GM21723 (cell line): Measurements from ENCODE around the gene TNKS1BP1.
"Not testable (repeated sequence)": the region's sequence is repeated elsewhere in the genome, so short reads cannot be mapped to it uniquely, and the experiment has no call there.

Experiments used
- ATAC-seq: cut with Tn5 transposase; IDR thresholded peaks from one replicate; pipeline ENCODE4 v1.9.1; 2021; ENCODE audit warnings: mild to moderate bottlenecking, moderate library complexity; ENCODE audit not compliant: unreplicated experiment

Gene TNKS1BP1, protein sequence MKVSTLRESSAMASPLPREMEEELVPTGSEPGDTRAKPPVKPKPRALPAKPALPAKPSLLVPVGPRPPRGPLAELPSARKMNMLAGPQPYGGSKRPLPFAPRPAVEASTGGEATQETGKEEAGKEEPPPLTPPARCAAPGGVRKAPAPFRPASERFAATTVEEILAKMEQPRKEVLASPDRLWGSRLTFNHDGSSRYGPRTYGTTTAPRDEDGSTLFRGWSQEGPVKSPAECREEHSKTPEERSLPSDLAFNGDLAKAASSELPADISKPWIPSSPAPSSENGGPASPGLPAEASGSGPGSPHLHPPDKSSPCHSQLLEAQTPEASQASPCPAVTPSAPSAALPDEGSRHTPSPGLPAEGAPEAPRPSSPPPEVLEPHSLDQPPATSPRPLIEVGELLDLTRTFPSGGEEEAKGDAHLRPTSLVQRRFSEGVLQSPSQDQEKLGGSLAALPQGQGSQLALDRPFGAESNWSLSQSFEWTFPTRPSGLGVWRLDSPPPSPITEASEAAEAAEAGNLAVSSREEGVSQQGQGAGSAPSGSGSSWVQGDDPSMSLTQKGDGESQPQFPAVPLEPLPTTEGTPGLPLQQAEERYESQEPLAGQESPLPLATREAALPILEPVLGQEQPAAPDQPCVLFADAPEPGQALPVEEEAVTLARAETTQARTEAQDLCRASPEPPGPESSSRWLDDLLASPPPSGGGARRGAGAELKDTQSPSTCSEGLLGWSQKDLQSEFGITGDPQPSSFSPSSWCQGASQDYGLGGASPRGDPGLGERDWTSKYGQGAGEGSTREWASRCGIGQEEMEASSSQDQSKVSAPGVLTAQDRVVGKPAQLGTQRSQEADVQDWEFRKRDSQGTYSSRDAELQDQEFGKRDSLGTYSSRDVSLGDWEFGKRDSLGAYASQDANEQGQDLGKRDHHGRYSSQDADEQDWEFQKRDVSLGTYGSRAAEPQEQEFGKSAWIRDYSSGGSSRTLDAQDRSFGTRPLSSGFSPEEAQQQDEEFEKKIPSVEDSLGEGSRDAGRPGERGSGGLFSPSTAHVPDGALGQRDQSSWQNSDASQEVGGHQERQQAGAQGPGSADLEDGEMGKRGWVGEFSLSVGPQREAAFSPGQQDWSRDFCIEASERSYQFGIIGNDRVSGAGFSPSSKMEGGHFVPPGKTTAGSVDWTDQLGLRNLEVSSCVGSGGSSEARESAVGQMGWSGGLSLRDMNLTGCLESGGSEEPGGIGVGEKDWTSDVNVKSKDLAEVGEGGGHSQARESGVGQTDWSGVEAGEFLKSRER (N-terminal part only)

DNA sequence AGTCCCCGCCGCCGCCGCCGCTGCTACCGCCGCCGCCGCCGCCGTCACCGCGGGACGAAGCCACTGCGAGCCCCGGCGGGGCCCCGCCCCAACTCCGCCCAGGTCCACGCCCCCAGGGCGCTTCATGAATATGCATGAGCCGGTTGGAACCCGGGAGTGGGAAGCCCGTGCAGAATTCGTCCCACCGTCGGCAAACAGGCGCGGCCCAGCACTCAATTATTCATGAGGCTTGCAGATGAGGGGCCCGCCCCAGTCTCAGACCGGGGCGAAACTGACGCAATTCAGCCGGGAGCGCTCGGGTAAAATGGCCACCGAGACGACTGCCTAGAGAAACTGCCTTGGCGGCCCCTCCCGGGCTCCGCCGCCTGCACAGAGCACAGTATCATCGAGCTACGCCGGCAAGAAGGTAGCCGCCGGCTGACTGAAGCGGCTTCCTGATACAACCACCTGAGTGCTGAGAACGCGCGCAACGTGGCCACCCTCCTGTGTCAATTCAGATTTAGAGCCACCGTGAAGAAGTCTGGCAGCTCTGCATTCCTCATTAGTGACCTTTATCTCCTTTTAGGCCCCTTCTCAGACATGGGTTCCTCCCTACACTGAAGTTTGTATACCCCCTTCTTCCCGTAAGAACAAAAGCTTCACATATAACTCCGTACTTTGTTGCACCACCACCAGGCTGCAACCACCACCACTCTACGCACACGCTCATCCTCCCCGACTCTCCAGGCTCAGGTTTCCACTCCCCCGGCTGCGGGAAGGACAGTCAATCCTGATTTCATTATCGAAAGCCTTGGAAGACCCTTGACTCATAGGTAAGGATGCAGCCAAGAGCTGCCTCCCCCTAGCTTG, at the start of gene TNKS1BP1:
TNKS1BP1 (minus strand) TSS at position 67 of the 849 bp plus-strand sequence. CDS start 3,067 bp downstream, outside the sequence.
- peak; percentile 90 for ATAC-seq

DNA sequence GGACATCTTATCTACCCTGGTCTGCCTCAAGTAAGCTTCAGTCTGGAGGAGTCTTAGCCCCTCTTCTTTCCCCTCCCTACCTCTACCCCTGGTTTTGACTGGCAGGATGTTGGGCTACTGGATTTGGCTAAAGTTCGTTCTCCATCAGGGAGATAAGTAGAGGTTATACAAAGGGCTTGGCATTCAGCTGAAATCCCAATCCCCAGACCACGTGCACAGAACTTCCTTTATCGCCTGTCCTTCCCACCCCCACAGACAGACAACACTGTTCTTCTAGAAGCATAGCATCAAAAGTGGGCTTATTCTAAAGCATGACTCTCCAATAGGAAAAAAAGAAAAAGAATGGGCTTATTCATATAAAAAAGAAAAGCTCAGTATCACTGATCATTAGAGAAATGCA, 48.4 kb upstream of the TNKS1BP1 start:
- no peak for ATAC-seq

DNA sequence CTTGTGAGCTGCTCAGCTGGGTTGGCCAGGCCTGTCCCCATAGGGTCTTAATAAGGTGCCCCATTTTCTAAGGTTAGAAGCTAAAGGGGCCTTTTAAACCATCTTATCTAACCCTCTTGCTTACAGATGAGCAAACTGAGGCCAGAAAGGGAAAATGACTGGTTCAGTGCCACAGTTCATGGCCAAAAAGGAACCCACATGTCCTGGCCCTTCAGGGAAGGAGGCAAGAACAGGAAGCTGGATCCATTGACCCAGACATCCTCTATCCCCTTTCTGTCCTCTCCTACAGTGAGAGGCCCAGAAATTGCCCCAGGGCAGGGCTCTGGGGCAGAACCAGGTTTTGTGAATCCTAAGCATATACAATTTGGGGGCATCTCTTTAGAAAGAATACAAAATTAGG, 46.2 kb upstream of the TNKS1BP1 start:
- ATAC-seq, result no peak

DNA sequence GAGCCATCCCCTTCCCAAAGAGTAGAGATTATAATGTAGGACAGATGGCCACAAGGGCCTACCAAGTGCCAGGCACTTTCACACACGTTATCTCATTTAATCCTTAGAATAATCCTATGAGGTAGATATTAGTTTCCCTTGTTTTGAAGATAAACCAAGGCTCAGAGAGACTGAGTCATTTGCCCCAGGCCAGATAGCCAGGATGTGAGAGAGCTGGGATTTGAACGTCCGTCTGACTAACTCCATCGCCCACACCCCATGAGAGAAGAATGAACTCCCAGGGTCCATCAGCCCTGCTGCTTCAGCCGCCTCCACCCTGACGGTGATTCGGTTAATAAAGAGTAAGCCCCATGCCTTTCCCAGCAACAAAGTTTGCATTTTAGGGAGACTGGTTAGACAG, 45.5 kb upstream of the TNKS1BP1 start:
- no peak for ATAC-seq

DNA sequence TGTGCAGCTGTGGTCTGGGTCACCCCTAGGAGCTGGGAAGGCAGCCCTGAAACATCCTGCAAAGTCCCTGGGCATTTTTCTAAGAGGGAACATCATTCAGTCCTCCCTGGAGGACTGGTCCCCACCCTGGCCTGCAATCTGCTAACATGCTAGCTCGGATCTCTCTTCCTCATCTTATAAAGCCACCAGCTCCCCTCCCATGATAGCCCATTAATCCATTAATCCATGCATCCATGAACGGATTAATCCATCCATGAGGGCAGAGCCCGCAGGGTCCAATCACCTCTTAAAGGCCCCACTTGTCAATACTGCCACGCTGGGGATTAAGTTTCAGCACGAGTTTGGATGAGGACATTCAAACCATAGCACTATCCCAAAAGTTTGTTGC, 44.1 kb upstream of the TNKS1BP1 start:
- ATAC-seq, result no peak

DNA sequence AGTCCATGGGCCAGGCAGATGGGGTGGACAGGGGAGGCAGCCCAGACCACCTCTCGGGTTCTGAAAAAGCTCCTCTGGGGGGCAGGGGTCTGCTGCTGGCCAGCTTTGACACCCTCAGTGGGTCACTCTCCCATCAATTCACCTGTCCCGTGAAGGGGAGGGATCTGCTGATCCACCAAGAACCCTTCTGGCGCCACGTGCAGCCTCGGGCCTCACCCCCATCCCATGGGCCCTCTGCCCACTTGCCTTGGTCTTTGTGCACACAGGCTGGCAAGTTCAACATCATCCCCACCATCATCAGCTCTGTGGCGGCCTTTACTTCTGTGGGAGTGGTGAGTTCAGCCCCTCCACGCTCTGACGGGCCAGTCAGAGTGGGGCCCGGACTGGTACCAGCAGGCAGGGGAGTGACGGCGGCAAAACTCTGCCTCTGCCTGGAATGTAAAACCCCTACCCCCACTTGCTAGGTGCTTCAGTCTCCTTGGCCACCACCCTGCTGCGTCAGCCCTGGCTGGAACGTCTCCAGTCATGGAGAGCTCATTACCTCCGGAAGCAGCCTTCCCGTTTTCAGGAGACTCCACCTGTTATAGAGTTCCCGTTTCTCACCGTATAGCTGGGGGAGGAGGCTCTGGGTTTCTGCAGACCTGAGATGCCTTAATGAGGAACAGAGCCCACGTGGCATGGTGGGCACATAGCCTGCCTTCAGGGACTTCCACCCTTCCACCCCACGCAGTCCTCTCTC, 43.5 kb upstream of the TNKS1BP1 start:
- ATAC-seq, result no peak

DNA sequence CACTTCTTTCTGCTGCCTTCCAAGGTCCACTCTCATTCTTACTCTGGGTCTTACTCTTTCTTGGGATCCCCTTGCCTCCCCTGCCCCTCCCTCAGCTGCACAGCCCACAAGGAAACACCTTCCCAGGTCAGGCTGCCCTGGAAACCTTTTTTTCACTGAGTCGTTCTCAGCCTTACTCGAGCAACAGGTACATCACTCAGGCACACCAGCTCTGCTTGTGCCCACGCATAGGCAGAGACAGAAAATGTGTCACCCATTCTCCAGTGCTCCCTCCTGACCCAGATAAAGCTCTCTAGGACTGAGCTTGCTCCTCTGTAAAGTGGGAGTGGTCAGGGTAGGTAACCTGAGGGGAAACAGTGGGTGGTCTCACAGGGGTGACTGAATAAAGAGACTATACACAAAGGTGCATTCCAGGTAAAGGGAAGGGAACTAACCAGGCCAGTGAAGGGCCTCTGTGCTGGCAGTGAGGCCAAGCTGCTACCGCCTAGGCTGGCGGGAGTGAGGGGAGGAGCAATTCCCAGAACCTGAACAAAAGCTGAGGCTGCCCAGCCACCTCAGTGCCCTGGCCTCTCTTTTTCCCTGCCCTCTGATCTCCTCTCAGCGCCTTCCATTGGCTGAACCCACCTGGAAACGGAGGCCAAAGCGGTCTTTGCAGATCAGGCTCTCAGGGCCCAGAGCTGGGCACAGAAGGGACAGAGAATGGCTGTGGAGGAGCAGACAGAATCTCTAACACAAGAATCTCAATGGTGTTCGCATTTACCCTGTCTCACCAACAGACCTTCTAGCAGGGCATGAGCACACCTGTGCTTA, 40.3 kb upstream of the TNKS1BP1 start:
- no peak for ATAC-seq

DNA sequence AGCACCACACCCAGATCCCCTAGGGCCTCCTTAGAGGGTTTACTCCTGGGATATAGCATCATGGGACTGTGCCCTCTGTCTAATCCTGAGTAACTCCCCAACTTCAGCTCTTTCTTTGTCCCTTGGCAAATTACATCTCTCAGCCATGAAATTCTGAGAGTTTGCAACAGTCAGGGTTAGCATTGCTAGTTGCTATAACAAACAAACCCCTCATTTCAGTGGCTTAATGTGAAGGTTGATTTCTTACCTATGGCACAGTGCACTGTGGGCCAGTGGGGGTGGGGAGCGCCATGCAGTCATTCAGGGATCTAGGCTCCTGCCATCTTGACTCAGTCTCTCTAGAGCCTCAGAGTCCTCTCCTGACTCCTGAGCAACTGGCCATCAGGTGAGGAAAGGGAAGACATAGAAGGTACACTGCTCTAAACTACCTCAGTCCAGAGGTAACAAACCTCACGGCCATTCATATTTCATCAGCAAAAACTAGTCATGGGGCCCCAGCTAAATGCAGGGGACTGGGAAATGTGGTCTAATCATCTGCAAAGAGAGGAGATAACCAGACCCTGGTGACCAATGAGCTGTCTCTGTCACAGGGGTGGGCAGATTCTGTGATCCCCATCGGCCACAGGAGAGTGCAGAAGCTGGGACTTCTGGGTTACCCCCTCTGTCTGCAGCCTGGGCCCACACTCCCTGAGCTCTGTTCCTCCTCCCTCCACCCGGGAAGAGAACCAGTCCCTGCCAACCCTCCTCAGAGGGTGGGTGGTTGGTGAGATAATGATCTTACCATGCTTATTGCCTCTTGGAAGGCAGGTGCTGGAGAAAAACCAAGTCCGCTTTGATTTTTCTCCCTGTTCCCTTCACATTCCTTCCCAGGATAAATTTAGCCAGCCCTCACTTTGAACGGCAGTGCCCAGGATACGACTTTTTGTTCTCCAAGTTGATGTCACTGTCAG, 38.7 kb upstream of the TNKS1BP1 start:
- ATAC-seq, result no peak

DNA sequence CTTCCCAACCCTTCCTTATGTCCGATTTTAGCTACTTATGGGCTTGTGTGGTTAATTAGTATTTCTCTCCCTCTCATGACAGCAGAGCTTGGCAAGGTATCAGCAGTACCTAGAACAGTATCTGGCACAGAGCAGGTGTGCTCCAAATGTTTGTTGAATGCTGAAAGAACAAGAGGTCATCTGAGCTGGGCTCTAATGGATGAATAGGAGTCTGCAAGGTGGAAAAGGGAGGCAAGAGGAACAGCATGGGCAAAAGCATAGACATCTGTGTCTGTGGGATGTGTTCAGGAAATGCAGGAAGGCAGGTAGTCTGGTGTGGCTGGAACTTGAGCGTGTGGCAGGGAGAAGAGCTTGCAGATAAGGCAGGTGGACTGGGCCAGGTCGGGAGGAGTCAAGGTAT, 37.2 kb upstream of the TNKS1BP1 start:
- ATAC-seq, result no peak

DNA sequence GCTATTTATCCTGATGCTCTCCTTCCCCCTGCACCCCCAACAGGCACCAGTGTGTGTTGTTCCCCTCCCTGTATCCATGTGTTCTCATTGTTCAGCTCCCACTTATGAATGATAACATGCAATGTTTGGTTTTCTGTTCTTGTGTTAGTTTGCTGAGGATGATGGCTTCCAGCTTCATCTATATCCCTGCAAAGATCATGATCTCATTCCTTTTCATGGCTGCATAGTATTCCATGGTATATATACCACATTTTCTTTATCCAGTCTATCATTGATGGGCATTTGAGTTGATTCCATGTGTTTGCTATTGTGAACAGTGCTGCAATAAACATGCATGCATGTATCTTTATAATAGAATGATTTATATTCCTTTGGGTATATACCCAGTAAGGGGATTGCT, 36.7 kb upstream of the TNKS1BP1 start:
- not testable (repeated sequence) for ATAC-seq

DNA sequence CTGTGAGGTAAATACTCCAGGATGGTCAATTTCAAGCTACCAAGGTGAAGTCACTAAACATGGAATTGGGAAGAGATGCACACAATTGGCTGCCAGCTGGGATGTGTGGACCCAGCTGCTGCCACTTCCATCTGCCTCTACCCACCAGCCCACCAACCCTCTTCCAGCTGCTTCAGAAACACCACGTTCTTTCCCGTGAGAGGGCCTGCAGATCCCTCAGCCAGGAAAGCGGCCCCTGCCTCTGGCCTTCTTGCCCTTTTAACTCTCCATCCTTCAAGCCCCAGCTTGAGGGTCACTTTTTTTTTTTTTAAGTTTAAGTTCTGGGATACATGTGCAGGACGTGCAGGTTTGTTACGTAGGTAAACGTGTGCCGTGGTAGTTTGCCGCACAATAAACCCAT, 36.2 kb upstream of the TNKS1BP1 start:
- no peak for ATAC-seq

DNA sequence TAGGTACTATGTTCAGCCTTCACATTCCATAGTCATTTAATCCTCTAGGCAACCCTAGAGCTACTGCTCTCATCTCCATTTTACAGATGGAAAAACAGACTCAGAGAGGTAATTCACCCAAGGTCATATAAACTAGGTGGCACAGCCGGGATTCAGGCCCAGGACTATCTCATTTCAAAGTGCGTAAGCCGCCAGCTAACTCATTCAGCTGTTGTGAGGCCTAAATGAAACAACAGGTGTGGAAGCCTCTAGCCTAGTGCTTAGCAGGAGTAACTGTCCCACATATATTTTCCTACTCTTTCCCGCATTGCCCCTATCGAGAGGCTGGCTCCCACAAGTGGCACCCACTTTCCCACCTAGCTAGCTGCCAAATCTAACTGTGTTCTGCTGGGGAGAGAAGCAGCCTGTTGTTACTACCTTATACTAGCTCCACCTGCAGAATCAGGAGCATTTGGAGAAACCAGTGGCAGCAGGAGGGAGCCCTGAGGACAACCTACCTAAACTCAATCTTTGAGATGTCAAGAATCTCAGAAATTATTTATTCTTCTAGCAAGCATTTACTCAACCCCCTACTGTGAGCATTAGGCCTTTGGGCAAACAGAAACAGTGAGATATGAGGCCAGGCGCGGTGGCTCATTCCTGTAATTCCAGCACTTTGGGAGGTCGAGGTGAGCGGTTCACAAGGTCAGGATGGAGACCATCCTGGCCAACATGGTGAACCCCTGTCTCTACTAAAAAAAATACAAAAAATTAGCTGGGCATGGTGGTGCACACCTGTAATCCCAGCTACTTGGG, 35.3 kb upstream of the TNKS1BP1 start:
- no peak for ATAC-seq

DNA sequence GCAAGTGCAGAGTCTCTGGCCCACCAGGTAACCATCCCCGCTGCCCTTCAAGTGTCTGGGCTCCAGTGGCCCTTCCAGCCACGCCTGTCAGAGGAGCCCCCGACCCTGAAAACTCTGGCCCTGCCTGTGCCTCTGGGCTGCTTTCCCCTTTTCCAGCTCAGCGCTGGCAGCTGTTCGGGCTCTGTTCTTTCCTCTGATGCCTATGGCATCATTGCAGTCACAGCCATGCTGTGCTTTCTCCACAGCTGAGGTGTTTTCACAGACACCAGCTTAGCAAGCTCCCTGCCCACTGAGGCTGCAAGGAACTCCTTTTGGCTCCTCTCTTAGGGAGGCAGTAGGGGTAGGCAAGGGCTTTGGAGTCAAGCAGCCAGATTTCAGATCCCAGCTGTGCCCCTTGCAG, 34.6 kb upstream of the TNKS1BP1 start:
- ATAC-seq, result no peak

DNA sequence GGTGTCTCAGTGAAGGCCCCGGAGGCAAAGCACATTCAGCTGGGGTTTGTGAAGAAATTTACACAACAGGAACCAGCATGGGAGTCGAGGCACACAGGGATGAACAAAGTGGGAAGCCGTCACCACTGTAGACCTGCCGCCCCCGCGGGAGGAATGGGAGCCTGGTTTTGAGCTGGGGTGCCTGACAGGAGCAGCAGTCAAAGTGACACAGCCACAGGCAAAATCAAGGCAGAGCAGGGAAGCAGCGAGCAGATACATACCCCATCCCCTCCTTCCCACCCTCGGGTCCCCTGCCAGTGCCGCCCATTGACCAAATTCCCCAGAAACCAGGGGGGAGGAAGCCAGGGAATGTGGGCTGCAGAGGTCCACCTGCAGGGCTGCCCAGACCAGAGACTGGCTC, 34.2 kb upstream of the TNKS1BP1 start:
- no peak for ATAC-seq

DNA sequence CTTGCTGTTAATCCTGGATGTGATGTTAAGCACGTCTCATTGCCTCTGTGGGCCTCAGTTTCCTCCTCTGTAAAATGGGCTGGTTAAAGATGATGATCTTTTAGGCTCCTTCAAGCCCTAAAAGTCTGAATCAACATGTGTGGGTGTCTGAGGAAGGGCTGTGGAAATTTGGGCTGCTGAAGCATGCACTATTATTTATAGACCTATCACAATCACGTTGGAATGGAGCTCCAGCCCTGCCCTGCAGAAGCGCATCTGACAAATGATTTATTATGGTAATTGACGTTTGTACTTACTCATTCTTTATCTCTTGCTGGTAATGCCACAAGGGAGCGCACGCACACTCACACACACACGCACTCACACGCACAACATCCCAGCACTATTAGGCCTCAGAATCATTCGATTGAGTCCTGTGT, 33.8 kb upstream of the TNKS1BP1 start:
- ATAC-seq, result no peak

DNA sequence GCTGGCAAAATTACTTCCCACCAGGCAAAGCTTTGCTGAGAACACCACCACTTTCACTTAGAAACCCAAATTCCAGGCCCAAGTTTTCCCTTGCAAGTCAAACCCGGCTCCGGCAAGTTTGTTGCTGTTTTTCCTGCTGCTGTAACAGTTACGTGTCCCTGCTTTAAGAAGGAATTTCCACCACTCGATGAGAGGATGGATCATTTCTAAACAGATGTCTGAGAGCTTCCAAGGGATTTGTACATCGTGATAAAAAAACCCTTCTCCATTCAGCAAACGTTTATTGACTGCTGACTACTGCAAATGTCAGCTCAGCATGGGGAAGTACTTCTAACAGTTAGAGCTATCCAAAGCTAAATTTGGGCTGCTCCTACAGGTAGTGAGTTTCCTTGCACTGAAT, 33.1 kb upstream of the TNKS1BP1 start:
- no peak for ATAC-seq

DNA sequence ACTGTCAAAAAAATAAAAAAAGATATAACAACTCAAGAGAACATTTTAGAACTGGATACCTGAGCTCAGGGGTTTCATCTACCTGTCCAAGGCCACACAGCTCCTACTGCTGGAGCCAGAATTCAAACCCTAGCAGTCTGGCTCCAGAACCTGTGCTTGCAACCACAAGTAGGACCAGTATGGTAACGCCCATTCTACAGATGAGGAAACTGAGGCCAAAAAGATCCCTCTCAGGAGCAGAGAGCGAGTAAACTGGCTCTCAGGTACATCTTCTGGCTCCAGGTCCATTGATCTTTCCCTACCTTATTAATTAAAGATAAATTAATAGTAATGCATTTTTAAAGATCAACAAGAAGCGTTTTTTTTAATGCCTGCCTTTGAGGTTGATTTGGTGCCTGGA, 32.6 kb upstream of the TNKS1BP1 start:
- ATAC-seq, result no peak
